ENCODE results near the gene RAB40B.

- TF ChIP-seq ZBTB10 (tag by site-specific recombination; IDR thresholded peaks at IDR 0.05): no peak
- no peak for TF ChIP-seq BCL11B (tag by site-specific recombination; IDR thresholded peaks at IDR 0.05; ENCODE audit: low read depth)
- no peak for TF ChIP-seq CTCF (tag by site-specific recombination; IDR thresholded peaks at IDR 0.05)
- TF ChIP-seq PBX3 (CRISPR knock-in tag; IDR thresholded peaks at IDR 0.05): no peak
Observed at GRCh38 chr17:82745524-82745923, 47.0 kb upstream of the RAB40B start.
